Measurements from ENCODE around the gene RUNX3. TPM values are rescaled to one million over a fixed set of nuclear protein-coding genes. Genes with fewer than 3 reads are reported as not detected.

RUNX3 gene
- total RNA-seq, 1 donor from 2014 or later: 98.8 TPM

DNA sequence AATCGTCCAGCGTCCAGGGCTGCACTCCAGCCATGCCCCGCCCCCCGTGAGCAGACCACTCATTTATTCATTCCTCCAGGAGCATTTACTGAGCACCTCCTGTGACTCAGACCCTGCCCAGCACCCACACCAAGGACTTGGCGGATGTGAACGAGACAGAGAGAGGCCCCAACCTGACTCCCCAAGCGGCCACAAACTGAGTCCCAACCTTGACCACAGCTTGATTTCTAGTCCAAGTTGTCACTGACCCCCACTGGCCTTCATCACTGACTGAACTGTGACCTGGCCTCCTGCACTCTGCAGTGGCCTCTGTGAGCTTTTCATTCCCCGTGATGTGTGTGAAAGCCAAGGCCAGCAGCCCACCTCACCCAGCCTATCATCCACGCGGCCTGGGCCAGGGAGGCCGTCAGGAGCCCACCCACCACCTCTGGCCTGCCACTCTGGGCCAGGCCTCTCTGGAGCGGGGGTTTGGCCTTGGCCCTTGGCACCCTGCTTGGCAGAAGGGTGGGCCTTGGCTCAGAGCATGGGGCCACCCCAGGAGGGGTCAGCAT, 19.3 kb upstream of the RUNX3 start:
- intact Hi-C loops (cut with micrococcal nuclease): no loop called here

DNA sequence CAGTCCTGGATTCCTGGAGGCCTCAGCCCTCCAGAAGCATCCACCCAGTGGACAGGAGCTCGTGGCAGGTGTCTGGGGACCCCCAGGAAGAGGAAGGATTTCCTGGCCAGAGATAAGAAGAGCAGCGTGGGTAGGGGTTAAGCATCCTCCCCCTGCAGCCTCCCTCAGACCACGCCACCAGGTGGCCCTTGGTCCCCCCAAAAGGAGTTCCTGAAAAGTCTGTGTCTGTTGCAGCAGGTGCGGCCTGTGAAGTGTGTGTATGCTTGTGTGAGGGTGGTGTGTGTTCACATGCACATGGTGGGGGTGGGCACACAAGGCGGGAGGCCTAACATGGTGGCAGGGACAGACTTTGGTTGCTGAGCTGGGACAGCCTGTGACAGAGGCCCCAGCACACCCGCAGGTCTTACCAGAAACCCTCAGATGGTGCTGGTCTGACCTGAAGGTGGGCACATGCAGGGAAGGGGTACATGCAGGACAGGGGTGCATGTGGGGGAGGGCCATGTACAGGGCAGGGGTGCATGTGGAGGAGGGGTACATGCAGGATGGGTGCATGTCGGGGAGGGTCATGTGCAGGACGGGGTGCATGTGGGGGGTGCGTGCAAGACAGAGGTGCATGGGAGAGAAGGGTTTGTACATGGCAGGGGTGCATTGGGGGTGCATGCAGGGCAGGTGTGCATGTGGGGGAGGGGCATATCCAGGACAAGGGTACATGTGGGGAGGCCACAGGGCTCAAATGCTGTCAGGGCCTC, 18.2 kb upstream of the RUNX3 start:
- intact Hi-C loops (cut with micrococcal nuclease): no loop called here

DNA sequence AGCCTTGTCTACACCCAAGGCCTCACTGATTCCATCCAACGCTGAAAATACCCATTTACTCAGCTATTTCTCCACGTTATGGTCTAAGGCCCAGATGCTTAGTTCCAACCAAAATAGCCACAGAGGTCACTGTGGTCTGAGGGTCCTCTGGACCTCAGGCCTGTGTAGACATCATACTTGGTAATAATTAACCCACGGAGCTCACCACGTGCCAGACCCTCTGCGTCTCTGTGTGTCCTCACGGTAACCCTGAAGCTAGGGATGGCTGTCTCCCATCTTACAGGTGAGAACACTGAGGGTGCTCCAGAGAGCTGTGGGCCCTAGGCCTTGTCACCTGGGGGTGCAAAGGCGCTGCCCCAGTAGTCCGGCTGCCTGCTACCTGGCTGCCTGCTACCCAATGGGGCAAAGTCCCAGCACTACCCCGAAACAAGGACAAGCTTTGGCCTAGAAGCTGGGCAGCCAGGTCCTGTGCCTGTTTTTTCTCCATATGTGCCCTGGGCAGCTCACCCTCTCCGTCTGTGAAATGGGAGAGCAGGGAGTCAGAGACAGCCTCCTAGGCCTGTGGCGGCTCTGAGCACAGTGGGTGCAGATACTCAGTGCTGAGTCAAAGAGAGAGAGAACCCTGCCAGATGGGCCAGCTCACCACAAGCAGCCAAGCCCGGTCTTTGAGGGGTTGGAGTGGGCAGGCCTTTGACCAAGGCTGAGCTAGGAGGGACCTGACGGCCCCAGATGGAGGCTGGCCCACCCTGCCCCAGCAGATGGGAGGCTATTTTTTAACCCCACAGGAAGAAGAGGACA, 17.0 kb upstream of the RUNX3 start:
- intact Hi-C loops (cut with micrococcal nuclease): no loop called here

DNA sequence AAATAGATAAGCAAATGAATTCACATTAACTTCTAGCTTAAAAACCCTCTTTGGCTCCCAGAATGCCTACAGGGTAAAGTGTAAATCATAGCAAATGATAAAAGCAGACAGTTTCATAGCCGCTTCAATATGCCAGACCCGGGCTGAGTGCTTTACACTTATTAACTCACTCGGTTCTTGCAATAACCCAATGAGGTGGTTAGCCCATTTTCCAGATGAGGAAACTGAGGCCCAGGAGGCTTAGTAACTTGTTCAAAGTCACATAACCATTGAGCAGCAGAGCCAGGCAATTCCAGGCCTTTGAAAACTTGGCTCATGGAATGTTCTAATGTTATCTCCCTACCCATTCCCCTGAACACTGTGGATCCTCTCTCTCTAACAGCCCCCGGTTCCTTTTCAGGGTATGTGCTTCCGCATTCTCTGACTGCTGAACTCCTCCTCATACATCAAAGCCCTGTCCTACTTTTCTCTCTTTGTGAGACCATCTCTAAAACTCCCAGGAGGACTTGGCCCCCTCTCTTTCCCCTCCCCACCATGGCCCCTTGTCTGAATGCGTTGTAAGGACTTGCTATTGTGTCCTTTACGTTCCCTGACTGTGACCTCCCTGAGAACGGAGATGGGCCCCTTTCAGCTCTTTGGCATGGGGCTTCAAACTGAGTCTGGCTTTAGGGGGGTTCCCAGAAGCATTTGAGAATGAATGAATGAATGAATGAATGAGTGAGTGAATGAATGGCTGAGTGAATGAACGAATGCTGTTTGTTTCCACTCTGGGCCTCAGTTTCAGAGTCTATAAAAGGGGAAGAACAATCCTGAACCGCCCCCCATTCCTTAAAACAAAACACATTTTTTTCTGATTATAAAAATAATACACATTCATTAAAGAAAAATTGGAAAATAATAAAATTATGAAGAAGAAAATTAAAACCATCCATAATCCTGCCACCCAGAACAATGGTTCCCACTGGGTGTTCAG, 15.6 kb upstream of the RUNX3 start:
- intact Hi-C loops (cut with micrococcal nuclease): no loop called here

DNA sequence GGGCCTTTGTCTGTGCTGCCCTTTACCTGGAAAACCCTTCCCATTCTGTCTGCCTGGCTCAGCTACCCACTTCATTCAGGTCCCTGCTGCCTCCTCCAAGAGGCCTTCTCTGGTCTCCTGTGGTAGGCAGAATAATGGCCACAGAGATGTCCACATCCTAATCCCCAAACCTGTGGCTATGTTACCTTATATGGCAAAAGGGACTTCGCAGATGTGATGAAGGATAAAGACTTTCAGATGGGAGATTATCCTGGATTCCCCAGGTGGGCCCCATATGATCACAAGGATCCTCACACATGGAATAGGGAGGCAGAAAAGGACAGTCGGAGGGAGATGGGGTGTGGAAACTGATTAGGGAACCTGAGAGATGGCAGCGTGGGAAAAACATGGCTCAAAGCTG, 14.2 kb upstream of the RUNX3 start:
- intact Hi-C loops (cut with micrococcal nuclease): no loop called here

DNA sequence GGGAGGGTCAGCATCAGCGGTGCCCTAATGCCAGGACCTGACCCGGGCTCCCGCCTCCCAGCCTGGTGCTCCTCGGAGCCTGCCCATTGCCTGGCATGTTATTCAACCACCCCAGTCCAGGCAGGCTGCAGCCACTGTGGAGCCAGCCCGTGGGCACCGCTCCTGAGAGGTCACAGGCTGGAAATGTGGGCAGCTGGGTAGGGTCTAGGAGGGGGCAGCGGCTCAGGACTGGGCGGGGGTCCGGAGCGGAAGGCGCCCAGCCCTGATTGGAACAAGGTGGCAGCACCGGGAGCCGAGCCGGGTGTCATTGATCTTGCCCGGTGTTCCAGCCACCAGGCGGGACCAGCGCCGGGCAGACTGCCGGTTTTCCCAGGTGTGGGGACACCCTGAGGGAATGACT, 12.7 kb upstream of the RUNX3 start:
- intact Hi-C loops (cut with micrococcal nuclease): no loop called here

DNA sequence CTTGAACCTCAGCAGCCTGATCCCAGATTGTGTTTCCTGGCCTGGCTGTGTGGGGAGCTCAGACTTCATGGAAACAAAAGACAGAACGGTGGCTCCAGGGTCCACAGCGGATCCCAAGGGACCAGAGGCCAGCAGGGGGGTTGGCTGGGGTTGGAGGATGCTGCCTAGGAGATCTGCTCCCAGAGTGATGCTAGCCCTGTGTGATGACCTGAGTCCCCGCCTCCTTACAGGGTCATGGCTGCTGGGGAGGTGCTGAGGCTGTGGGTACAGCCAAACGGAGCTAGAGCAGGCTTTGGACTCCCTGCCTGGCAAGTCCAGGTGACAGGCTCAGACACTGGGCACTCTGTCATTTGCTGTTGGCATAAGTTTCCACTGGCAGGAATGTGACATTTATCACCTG, 11.5 kb upstream of the RUNX3 start:
- intact Hi-C loops (cut with micrococcal nuclease): no loop called here

DNA sequence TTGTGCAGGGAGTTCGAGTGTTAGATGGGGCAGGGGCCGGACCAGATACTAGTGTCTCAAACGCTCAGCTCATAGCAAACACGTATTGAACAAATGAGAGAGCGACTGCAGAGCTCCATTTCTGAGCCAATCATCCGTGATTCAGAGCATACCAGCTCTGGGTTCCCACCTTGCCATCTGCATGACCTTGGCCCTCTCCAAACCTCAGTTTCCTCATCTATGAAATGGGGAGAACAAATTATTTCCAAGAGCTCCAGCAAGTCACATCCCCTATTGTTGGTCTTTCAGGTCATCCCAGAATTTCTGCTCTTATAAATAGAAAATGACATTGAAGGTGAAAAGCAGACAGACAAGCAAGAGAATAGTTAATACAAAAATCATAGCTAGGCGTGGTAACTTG, 10.2 kb upstream of the RUNX3 start:
- intact Hi-C loops (cut with micrococcal nuclease): no loop called here

DNA sequence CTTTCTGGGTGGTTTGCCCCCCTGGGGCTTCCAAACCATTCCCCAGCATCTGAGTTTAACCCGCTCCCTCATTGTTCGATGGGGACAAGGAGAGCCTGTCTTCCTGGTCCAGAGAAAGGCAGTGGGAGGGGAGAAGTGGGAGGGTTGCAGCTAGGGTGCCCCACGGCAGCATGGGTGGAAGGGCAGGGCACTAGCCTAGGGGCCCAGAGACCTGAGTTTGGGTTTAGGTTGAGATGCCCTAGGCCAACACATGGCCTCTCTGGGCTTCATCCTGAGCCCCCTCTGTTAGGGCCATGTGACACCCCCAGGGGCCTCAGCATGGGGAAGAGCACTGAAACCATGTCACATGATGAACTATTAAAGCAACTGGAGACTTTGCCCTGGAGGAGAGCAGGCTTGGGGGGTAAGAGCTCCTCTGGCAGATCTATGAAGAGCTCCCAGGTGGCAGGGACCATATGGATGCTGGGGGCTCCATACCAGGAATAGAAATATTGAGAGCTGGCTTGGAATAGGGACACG, 9.7 kb upstream of the RUNX3 start:
- intact Hi-C loops (cut with micrococcal nuclease): no loop called here

DNA sequence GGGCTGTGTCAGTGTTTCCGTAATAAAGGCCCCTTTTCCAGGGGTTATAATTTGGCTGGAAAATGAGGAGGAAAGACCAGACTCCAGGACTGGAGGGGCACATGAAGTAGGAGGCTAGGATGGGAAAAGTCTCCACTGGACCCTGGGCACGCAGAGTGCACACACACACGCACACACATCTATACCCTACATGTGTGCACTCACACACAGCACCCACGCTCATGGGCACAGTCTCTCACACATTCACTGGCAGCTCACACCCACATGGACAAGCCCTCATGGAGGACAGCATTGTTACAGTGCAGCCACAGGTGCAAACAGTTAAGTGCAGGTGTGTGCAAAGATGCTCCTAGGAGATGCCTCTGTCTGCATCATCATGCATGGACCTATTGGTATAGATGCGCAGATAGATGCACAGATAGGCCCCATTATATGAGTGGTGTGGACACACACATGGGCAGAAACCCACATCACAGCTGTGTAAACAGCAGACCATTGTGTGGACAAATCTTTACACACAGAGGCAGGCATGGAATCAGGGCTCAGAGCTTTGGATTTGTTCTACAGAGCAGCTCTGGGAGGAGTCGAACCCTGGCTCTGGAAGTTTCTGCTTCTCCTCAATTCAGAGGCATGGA, 9.1 kb upstream of the RUNX3 start:
- intact Hi-C loops (cut with micrococcal nuclease): no loop called here

DNA sequence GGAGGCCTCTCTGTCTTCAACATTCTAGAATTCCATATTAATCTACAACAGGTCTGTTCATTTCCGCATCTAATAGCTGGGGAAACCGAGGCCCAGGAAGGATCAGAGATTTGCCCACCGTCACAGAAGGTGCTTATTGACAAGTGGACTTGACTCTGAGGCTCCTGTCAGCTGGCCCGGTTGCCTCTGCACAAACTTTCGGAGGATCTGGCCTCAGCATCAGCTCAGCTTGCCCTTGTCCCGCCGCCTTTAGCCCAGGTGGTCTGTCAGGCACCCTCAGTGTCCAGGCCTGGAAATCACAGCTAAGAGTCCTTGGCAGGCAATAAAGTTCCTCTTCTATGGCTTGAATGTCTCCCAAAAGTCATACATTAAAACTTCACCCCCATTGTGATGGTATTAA, 8.2 kb upstream of the RUNX3 start:
- intact Hi-C loops (cut with micrococcal nuclease): no loop called here

DNA sequence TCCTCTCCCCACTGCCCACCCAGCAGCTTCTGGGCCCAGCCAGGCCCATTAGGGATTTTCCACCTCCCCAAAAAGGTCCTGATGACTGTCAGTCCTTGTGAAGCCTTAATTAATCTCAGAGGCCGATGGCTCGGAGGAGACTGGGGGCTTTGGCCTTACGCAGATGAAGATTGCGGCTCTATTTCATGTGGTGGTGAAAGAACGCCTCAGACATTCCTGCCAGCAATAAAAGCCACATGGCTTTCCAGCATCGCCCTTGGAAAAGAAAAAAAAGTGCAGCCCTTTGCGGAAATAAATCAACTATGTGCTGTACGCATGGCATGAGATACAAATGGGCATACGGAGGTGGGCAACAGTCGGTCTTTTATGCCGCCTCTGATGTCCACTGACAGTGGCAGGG, 6.6 kb upstream of the RUNX3 start:
- intact Hi-C loops (cut with micrococcal nuclease): no loop called here

DNA sequence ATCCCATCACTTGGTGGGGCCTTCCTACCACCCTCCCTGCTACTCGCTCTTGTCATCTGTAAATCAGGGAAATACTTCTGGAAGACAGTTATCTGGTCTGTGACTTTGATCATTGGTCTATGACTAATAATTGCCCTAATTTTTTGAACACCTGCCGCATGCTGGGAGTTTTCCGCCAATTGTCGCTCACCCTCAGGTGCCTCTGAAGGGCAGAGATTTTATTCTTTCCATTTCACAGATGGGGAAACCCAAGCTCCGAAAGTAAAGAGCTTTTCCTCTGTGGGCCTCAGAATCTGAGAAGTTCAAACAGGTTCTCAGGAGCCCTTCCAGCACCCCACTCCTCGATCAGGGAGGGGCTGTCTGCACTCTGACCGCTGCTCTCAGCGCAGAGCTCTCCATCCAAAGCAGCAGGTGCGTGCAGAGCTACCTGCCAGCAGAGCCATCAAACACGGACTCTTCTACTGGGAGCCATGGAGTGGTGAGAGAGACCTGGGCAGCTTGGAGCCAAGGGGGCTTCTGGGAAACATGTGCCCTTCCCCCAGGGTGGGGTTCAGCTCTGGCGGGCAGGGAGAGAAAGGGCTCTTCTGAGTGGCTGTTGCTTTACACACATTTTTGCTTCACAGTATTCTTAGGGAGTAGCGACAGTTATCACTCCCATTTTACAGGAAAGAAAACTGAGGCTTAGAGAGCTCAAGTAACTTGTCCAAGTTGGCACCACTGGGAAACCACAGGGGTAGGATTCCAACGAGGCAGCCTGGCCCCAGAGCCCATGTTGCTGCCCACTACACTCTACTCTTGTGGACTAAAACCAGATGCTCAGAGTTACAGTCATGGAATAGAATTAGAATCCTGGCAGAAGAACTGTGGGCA, 5.8 kb upstream of the RUNX3 start:
- intact Hi-C loops (cut with micrococcal nuclease): no loop called here

DNA sequence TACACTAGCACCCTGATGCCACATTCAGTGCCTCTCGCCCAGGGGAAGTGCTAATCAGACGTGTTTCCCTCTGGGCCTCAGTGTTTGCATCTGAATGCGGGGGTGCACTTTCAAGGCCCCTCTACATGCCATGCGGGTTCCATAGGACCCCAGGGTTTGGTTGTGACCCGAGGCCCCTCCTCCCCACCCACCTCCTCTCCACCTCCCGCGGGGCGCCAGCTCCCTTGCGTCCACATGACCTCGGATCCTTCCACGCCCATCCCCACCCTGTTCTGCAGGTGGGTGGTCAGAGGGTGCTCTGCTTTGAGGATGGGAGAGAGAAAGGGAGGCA, 5.1 kb upstream of the RUNX3 start:
- intact Hi-C loops (cut with micrococcal nuclease): no loop called here

DNA sequence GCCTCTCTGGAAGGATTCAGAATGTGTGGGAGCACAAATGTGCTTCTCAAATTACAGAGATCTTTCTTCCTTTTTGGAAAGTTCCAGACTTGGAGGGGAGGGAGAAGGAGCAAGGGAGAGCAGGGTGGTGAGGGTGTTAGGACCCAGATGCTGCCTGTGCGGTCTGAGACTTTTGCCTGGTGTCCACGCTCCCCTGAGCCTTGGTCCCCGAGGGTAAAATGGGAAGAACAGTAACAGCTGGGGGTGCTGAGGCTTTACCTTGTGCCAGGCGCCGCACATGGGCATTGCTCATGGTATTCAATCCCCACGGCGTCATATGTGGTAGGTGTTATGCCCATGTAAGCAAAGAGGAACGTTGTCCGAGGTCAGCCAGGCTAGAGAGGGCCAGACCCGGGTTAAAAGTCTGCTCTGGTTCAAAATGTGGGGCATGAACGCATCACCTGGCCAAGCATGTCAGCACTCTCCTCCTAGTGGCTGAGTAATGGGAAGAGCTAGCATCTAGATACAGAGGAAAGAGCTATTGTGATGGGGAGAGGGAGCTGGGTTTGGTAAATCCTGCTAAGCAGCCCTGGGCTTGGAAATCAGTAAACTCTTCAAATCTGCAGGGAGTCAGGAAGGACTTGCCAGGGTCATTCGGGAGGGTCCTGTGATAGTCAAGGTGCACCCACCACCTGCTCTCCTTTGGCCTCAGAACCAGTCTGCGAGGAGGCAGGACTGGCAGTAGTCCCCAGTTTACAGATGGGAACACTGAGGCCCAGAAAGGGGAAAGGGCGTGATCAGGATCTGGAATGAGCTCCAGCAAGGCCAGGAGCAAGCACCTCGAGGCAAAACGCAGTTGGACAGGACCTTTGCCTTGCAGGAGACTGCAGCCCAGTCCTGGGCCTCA, 4.5 kb upstream of the RUNX3 start:
- intact Hi-C loops (cut with micrococcal nuclease): no loop called here

DNA sequence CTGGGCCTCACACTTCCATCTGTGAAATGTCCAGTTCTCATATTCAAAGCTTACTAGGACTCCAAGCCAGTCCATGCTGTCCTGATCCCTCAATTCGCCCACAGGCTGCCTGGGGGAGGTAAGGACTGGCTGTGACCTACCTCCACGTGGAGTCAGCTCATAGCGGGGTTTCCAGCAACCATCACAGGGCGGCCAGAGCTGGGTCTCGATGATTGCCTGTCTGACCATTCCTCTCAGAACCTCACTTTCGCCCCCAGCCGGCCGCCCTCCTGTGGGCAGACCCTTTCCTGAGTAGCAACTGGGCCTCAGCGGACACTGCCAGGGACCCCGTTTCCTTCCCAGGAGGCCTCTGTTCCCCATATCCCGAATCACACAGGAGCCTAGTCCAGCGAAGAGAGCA, 3.4 kb upstream of the RUNX3 start:
- intact Hi-C loops (cut with micrococcal nuclease): no loop called here

DNA sequence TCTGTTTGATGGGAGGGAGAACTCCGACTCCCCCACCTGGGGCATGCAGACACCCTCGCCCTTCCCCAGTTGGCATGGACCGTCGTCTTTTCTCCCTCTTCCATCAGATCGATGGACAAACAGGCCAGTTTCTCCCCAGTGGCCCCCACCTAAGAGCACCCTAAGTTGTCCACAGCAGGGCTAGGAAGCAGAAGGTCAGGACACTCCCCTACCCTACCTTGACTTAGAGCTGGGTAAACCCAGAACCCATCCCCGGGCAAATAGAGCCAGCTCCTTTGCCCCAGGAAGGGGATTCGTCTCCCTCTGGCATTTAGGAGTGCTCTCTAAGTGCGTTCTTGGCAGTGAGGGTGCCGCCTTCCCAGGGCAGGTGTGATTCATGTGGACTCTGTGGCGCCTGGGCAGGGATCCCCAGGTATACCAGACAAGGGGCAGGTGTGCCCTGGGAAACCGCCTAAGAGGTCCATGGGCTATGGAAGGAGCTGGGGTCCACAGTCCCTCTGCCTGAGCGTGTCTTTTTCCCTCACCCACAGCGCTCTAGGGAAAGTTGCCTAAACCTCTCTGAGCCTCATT, 2.7 kb upstream of the RUNX3 start:
- intact Hi-C loops (cut with micrococcal nuclease): loop anchor here (1.0 kb wide), 1 partner anchor 104 kb away; no protein-coding TSS in a partner anchor

DNA sequence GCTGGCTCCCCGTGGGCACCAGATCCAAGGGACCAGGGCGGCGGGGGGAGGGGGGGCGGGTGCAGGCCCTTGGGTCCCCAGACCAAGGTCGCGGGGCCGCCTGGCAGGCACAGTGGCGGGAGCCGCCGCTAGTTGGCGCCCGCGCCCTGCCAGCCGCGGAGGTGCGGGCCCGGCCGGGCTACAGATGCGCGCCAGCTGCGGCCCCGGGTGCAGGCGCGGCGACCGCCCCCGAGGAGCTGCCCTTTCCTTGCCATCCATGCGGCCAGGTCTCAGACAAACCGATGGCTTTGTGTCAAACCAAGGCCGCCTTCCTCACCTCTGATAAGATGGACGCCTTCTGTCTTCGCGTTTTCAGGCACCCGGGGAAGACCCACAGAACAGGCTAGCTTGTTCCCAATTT, 2.2 kb upstream of the RUNX3 start:
- intact Hi-C loops (cut with micrococcal nuclease): loop anchor here (1.0 kb wide), 1 partner anchor 105 kb away; no protein-coding TSS in a partner anchor
